Hematopoietic multipotent progenitor cell treated with erythropoietin and hydrocortisone succinate and interleukin-3 and kit ligand, for 6 days (in vitro differentiated cells): ENCODE results near the gene XXYLT1.
"Not testable (repeated sequence)": the region's sequence is repeated elsewhere in the genome, so short reads cannot be mapped to it uniquely, and the experiment has no call there.

Experiments used
- DNase-seq: peaks from one replicate; pipeline ENCODE4 v3.0.0-alpha.2; 2015

Gene XXYLT1

DNA sequence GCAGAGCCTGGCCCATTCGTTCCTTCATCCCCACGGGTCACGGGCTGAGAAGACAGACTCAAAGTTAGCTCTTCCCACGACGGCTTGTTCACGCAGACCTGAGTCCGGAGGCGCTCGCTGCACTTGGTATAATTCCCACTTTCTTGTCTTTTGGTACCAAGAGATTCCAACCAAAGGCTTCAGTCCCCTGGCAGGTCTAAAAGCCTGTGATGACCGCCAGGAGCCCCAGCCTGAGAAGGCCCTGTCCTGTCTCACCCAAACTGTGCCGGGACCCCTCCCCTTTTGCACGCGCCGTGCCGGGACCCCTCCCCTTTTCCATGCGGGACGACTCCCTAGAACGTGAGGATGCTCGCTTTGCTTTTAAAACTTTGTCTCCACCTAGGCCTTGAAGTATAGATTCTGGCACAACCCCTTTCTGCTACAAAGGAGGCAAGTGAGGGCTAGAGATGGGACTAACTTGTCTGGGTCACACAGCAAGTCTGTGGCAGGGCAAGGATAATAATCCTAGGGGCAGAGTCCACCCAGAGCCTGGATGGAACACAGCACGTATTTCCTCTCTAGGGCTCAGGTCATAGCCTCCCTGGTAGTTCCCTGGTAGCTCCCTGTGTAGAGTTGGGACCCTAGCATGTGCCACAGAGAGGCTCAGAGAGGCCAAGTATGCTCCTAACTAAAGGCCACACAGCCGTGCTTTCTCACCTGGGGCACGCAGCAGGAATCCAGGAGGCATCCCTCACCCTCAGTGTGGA is 211.3 kb downstream of the XXYLT1 start:
- DNase-seq: no peak

- DNase-seq: no peak
These were observed 212.0 kb downstream of the XXYLT1 start for GRCh38 chr3:195059006-195059350.

DNA sequence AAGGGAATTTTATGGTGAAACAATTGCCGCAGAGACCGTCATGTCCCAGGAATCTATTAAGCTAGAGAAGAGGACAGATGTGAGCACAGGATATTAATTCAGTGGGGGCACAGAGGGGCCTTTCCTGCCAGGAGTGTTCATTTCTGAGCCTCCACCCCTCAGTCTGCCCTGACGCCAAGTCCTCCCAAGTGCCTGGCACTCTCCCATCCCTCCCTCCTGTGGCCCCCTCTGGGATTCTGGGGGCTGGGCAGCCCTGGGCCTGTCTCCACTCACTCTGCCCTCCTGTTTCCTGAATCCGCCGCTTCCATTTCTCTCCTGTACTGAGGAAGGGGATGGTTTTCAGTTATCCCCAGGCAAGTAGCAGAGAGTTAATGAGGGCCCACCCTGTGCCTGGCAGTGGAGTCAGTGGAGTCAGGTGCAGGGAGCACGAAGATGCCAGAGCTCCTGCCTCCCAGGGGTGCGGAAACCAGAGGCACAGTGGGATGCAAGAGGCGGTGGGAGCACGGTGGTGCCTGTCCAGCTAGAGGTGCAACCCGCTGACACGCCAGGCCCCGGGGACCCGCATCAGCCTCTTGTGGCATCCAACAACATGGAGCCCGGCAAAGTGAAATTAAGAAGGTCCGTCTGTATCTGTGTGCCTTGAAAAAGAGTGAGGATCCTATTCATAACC is 212.5 kb downstream of the XXYLT1 start:
- DNase-seq: no peak

- DNase-seq: no peak
These were observed 213.2 kb downstream of the XXYLT1 start for GRCh38 chr3:195057716-195058115.

DNA sequence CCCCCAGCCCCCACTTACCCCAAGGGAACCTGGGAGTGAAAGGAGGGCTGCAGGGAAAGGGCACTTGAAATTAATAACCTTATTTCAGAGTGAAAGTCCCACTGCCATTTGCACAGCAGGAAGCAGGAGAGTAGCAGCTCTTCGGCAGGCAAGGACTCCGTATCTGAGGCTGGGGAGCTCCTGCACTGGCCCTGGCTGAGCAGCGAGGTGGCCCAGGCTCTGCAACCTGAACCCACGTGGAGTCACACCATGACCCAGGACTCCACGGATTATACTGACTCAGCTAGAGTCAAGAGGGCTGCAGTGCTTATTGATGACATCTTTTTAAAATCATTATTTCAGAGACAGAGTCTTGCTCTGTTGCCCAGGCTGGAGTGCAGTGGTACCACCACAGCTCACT is 214.5 kb downstream of the XXYLT1 start:
- DNase-seq: no peak

DNA sequence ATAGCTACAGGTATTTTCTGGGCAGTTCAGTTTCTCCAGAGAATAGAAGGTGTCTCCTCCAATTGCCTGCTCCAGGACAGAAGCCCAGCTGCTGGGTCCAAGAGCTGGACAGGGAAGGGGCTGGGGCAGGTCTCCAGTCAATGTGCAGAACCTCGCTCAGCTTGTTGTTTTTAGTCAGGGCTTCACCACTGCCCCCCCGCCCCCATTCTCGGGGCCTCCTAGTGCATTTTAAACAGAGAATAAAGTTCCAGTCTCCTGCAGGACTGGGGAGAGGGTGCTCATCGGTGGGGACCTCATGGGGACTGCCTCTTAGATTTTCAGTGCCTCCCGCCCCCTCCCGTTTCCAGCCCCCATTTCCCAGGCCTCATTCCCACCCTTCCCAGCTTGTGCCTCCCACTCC is 216.6 kb downstream of the XXYLT1 start:
- no peak for DNase-seq

DNA sequence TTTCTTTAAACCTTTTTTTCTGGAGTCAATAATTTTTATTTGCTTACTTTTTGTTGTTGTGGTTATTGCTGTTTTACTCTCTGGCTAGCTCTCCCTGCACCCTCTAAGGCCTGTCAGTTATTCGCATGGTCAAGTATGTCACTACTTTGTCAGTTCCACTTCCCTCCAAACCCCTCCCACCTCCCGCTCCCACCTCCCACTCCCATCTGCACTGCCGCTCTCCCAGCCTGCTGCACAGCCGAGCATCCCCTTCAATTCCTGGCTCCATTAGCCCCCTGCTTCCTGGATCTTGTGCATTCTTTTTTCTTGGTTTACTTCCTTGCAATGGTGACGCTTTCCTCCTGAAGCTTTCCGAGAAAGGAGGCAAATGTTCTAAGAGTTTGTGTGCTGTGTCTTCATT is 218.0 kb downstream of the XXYLT1 start:
- no peak for DNase-seq

- DNase-seq: not testable (repeated sequence)
These were observed 220.7 kb downstream of the XXYLT1 start for GRCh38 chr3:195050296-195050695.

DNA sequence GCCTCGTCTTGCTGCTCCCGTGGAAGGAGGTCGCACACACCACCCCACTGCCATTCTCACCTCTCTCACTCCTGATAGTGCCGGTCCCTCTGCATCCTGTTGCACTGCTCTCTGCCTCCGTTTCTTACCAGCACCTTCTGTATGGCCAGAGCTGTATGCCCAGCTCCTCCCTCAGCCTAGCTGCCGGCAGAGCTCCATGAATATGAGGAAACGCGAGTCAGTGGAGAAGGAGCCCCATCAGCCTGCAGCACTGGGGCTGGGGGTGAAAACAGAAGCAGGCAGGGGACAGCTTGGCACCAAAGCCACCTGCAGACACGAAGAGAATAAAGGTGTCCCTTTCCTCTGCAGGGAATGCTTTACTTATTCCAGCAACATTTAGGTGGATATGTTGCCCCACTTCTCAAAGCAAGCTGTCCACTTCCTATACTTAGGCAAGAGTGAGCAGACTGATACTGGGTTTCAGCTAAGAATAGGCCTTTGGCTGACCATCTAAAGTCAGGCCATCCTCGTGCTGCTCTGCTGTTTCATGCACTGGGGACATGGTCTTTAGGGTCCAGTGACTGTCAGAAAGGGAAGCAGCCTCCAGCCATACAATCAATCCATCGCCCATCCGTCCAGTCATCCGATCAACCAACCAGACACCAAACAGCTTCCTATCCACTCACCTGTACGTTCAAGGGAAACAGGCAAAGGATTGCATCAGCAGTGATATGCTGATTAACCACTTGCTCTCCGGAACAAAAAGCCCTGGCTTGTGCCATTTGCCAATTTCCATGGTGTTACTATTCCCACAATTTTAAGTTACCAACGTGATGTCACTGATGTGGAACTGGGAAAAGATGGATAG is 222.7 kb downstream of the XXYLT1 start:
- DNase-seq: no peak

GRCh38 chr3:195047536-195047935 is 223.4 kb downstream of the XXYLT1 start:
- no peak for DNase-seq

- no peak for DNase-seq
These were observed 224.5 kb downstream of the XXYLT1 start for GRCh38 chr3:195046441-195046840.

DNA sequence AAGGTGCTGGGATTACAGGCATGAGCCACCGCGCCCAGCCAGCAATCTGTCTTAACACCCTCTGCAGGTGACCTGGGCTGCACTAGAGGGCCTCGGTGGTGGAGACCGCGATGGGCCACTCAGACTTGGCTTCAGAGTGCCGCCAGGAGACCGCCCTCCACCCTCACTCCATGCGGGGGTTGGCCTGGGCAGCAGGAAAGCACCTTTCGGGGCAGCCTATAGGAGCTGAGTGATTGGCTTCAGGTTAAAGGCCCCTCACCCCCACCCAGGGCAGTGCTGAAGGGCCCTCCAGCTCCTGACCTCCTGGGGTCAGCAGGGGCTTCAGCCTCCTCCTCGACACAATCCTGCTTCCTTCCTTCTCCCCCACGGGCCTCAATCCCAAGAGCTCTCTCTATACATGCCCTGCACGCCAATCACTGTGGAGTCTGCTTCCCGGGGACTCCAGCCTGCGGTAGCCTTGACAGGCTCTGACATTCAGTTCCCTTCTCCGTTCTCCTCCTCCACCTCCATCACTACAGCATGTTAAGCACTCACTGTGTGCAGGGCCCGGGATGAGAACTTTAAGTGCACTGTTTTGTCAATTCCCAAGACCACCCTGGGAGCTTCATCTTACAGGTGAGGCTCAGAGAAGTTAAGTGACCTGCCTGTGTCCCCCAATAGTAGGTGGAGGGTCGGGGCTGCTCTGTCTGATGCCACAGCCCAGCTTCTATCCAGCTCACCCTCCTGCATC is 225.3 kb downstream of the XXYLT1 start:
- no peak for DNase-seq

- DNase-seq: no peak
These were observed 226.5 kb downstream of the XXYLT1 start for GRCh38 chr3:195044411-195044810.

DNA sequence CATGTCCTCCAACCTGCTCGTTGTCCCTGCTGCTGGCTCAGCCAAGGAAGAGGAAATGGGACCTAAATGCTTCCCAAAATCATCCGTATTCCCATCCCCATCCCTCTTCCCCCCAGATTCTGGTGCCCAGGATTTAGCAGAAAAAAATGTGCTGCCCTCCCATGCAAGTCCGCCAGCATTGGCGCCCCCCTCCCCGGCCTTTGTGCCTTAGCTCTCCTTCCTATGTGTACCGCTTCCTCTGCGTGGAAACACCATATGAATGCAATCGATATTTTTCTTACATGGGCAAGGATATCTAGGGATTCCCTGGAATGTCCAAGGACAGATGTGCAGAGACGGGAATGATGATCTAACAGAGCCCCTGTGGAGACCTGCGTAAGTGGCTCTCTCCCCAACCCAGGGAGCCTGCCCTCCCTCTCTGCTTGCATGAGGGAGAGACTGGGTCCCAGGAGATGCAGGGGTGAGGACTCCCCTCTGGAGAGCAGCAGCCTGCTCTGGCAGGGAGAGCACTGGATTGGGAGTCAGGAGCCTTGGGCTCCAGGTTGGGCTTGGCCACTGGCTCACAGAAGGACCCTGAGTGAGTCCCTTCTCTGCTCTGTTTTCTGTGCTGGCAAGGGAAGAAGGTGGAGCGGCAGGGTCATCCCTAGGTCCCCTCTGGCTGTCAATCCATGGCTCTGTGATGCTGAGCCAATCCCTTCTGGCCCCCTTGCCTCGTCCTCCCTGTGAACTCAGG is 227.2 kb downstream of the XXYLT1 start:
- no peak for DNase-seq

- no peak for DNase-seq
These were observed 228.0 kb downstream of the XXYLT1 start for GRCh38 chr3:195042743-195043606.

DNA sequence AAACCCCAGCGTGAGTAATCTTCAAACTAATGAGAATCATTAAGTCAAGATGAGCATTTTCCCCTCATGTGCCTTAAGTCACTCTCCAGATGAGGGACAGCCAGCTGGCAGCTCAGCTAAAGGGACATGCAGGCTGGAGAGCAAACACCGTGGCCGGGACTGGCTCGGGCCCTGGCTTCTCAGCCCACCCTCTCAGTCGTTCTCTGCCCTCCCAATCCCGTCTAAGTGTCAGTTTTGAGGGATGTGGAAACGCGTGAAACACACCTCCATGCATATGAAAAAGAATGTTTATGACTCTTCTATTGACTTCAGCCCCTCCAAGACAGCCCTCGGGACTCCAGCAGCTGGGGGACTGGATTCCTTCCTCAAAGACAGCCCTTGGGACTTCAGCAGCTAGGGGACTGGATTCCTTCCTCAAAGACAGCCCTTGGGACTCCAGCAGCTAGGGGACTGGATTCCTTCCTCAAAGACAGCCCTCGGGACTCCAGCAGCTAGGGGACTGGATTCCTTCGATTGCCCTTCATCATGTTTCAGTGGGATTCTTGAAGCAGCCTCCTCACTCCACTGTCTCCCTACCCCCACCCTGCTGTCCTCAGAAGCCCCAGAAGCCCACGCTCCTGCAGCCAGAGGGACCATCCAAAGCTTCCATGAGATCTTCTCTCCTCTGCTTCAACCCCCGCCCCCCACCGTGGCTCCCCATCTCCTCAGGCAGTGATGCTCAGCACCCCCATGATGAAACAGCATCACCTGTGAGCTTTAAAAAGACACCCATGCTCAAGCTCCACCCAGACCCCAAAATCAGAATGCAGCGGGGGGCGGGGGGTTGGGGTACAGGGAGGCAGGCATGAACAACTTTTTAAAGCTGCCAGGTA is 228.9 kb downstream of the XXYLT1 start:
- no peak for DNase-seq

- no peak for DNase-seq
These were observed 230.0 kb downstream of the XXYLT1 start for GRCh38 chr3:195040773-195041520.

- DNase-seq: no peak
These were observed 230.9 kb downstream of the XXYLT1 start for GRCh38 chr3:195040094-195040493.

DNA sequence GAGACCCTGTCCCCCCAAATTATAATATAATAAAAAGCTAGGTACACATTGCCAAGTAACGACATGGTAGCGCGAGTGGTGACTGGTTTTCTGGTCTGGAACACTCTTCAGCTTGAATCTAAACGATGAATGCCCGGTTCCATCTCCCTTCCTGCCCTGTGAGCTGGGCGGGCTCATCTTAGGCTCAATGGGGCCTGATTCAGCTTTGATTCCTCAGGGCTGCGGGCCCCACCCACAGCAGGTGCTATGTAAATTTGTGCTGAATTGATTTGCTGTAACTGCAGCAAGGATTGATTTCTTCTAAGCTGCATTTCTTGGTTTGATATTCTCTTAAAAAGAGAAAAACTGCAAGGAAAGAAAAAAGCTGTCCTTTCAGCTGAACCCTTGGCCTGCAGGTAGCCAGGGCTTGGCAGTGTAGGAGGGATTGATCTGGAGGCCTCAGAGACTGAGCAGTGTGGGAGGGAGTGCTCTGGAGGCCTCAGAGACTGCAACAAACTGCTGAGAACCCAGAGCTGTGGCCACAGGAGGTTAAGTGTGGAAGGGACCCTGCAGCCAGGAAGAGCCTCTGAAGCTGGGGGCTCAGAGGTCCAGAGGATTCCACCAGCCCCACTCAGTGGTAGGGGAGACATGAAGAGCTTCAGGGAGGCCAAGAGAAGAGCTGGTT is 231.6 kb downstream of the XXYLT1 start:
- no peak for DNase-seq
